ENCODE data around the gene PAWR.

DNA sequence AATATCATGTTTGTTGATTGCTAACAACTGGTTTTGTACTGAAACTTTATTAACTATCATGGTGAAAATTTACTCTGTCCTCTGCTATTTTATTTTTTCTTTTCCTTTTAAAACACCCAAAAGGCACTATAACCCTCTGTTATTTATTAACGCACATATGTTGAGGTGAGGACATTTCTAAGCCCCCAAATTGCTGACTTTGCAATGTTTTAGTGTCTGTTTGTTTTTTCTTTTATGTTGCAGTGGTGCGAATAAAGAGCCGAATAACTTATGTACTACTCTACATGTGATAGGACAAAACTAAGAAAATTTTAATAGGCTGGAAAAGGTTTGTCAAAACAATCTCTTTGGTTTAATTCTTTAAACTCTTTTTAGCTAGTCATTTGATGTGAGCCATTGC lies 24.5 kb upstream of the PAWR start:
- TF ChIP-seq, protein P1, sequence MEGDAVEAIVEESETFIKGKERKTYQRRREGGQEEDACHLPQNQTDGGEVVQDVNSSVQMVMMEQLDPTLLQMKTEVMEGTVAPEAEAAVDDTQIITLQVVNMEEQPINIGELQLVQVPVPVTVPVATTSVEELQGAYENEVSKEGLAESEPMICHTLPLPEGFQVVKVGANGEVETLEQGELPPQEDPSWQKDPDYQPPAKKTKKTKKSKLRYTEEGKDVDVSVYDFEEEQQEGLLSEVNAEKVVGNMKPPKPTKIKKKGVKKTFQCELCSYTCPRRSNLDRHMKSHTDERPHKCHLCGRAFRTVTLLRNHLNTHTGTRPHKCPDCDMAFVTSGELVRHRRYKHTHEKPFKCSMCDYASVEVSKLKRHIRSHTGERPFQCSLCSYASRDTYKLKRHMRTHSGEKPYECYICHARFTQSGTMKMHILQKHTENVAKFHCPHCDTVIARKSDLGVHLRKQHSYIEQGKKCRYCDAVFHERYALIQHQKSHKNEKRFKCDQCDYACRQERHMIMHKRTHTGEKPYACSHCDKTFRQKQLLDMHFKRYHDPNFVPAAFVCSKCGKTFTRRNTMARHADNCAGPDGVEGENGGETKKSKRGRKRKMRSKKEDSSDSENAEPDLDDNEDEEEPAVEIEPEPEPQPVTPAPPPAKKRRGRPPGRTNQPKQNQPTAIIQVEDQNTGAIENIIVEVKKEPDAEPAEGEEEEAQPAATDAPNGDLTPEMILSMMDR (IDR thresholded peaks at IDR 0.05; ENCODE audit: low read depth, low read length): no peak
- no peak for TF ChIP-seq POLR2A (IDR thresholded peaks at IDR 0.05; ENCODE audit: extremely low read depth, insufficient read length)
- TF ChIP-seq, protein P2, sequence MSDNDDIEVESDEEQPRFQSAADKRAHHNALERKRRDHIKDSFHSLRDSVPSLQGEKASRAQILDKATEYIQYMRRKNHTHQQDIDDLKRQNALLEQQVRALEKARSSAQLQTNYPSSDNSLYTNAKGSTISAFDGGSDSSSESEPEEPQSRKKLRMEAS (IDR thresholded peaks at IDR 0.05; ENCODE audit: low read depth, low read length): no peak

Measured in NB4 (cell line).